CD4-positive, alpha-beta T cell treated with Interleukin-21 for 1 hour (primary cell): Measurements from ENCODE around the gene MUC21.
"Not testable (repeated sequence)": the region's sequence is repeated elsewhere in the genome, so short reads cannot be mapped to it uniquely, and the experiment has no call there.

Experiments used
- DNase-seq: peaks from one replicate; pipeline ENCODE4 v3.0.0-alpha.2; 2020

Gene MUC21

DNA sequence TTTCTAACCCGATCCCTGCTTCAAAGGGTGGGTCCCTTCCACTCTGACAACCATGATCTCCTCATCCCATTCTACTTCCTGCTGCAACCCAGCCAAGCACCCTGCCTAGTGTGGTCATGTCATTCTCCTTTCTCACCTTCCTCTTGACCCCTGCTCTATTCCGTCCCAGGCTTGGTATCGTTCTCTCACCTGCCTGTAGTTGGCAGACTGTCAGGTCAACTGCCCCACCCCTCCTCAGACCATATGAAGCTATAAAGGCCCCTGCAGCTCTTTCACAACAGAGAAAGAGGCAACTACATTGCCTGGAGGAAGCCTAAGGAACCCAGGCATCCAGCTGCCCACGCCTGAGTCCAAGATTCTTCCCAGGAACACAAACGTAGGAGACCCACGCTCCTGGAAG, at the start of gene MUC21:
TSS of gene MUC21 (plus strand) at position 280 of the 400 bp plus-strand sequence. CDS start 241 bp downstream, outside the sequence.
- DNase-seq = no peak

DNA sequence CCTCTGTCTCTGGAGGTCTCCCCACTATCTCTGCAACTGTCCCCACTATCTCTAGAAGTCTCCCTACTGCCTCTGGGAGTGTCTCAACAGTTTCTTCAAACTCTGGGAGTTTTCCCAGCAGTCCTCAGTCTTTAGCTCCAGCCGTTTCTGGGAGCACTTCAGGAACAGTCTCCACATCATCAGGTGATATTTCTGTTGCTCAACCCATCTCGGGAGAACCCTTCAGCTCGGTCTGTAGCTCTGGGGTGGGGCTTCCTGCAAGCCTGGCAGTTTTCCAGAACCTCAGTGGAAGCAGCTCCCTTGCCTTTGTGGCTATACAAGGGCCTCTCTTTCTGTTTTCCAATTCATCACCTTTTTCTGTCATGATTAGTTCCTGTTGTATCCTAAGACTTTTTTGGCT, 48.5 kb upstream of the MUC21 start:
- no peak for DNase-seq

DNA sequence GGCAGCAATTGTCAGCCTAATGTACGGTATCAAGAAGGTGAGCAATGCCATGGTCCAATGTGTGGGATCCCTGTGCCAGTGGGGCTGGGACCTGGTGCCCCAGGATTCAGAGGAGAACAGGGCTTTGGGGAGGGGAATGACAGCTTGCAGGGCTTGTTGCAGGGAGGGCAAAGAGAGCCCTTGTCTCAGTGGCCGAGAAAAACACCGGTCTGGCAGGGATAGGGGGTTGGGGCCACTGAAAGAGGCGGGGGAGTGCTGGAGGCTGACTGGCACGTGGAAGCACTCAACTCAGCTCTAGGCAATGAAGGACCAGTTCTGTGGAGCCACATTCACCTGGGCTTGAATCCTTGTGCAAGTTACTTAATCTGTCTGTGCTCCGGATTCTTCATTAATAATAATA, 46.3 kb upstream of the MUC21 start:
- no peak for DNase-seq

DNA sequence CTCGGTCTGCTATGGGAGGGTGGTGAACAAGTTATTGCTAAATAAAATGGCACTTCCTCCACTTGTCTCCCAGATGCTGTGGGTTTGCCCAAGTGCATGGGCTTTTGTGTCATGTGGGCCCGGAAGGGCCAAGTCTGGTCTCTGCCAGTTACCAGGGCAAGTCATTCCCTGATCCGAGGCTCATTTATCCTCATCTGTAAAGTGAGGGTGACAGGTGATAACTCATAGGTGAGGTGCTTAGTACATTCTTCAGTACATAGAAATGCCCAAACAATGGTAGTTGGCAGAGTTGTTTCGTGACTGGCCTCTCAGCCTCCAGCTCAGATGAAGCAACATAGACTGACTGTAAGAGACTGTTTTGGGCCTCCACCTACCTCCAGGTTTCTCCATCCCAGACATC, 44.8 kb upstream of the MUC21 start:
- DNase-seq = no peak

DNA sequence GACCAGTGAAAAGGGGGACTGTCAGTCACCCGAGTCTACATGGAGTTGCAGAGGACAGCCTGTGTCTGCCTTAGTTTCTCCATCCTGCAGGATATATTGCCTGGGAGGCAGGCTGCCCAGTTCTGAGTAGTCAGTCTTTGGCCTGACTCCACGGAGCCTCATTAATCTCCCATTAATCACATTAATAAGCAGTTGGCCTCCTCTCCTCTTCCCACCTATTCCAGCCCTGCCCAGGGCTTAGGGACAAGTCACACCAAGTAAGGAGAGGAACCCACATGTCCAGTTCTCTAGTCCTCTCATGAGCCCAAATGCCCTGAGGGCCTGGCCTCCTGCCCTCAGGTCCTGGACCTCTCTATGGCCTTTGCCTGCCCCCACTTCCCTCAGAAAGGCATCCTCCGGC, 44.0 kb upstream of the MUC21 start:
- DNase-seq = no peak

DNA sequence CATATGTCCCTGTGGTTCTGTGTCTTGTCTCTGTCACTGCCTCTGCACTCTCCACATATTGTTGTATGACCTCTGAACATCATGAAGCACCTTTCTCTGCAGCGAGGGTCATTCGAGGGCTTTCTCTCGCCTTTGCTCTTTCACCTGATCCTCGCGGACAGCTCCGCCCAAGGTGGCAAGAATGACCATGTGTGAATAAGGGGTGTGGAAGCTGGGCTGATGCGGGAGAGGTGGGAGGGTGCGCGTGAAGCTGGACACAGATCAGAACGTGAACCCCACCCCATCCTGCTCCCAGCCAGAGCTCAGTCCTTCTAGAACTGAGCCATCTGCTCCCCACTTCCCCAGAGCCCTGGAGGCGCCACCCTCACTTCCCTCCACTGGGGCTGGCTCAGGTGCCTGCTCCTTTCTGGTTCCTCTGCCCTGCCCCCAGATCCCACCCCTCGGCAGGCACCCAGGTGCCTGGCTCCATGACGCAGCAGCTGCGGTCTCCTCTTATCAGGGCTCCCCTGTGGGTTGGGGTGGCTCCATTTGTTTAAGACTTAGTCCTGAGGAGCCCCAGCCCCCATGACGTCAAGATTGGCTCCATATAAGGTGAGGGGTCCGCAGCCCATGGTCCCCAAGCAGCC, 43.0 kb upstream of the MUC21 start, which contains the start of gene MUCL3:
TSS of gene MUCL3 (plus strand) at position 613 of the 626 bp plus-strand sequence. CDS start 27 bp downstream, outside the sequence.
- DNase-seq = no peak

DNA sequence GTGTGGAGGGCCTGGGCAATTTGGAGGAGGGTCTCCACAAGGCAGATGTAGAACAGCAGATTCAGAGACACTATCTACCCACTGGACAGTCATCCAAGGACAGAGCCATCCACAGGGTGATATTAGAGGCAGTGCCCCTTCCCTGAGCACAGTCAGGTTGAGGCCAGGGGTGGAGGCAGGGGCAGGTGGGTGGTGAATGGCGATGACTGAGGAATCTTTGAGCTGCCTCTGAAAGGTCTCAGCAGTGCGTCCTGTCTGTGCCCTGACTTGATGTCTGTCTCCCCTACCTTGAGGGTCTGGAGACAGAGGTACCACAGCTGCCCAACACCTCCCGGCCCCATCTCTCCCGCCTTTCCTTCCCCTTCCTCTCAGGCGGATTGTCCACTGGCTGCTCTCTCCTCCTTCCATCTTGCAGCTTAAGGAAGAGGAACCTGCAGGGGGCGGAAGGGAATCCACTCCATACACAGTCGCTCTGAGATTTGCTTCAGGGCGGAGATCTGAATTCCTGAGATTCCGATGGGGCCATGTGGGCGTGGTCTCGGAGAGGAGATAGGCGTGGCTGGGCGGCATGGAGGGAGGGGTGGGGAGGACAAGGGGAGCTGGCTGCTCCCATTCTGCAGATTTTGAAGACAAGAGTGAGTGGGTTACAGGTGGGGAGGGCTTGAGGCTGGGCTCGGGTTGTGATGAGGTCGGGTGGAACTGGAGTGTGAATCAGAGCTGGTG, 41.0 kb upstream of the MUC21 start:
- DNase-seq = no peak

DNA sequence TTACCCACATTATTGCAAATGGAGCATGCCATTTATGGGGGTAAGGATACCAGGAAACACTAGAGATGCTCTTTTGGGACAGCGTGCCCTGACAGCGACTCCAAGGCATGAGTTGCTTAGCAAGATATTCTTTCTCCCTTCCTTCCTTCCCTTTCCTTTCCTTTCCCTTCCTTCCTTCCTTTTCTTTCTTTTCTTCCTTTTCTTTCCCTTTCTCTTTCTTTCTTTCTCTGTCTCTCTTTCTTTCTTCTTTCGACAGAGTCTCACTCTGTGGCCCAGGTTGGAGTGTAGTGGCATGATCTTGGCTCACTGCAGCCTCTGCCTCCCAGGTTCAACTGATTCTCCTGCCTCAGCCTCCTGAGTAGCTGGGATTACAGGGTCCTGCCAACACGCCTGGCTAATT, 39.5 kb upstream of the MUC21 start:
- DNase-seq = no peak

DNA sequence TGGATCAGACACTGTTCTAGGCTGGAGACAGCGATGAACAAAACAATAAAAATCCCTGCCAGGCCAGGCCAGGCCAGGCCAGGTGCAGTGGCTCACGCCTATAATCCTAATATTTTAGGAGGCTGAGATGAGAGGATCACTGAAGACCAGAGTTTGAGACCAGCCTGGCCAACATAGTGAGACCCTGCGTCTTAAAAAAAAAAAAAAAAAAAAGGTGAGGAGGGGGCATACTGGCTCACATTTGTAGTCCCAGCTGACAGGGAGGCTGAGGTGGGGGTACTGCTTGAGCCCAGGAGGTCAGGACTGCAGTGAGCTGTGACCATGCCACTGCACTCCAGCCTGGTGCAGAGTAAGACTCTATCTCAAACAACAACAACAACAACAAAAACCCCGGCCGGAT, 38.2 kb upstream of the MUC21 start:
- no peak for DNase-seq

DNA sequence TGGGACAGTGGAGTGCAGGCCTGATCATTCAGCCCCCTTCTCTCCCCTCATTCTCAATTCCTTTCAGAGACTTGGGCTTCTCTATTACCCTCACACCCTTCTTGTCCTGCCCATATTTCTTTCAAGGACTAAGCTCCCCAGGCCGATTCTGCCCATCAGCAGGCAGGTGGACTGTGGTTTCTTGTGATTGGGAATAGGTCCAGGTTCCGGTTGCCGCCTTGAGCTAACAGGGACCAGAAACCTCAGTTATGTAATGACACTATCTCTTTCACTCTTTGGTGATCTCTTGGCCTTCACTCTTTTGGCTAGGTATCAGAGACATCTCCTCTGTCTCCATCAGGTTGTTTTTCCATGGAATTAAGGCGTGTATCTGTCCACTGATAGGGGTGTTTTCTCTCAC, 36.3 kb upstream of the MUC21 start:
- no peak for DNase-seq

DNA sequence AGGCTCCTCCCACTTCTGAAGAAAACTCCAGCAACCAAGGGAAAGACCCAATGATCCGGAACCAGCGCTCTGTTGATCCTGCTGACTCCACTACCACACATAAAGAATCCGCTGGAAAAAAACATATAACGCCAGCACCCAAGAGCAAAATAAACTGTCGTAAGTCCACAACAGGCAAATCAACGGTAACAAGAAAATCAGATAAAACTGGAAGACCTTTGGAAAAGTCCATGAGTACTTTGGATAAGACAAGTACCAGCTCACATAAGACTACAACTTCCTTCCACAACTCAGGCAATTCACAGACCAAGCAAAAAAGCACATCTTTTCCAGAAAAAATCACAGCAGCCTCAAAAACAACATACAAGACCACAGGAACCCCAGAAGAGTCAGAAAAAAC, 34.7 kb upstream of the MUC21 start:
- no peak for DNase-seq

DNA sequence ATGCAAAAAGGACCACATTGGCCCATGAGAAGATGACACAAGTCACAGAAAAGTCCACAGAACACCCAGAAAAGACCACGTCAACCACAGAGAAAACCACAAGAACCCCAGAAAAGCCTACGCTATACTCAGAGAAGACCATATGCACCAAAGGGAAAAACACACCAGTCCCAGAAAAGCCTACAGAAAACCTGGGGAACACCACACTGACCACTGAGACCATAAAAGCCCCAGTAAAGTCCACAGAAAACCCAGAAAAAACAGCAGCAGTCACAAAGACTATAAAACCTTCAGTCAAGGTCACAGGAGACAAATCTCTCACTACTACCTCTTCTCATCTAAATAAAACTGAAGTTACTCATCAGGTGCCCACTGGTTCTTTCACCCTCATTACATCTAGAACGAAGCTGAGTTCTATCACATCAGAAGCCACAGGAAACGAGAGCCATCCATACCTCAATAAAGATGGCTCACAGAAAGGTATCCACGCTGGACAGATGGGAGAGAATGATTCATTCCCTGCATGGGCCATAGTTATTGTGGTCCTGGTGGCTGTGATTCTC, 31.5 kb upstream of the MUC21 start:
- DNase-seq = no peak

DNA sequence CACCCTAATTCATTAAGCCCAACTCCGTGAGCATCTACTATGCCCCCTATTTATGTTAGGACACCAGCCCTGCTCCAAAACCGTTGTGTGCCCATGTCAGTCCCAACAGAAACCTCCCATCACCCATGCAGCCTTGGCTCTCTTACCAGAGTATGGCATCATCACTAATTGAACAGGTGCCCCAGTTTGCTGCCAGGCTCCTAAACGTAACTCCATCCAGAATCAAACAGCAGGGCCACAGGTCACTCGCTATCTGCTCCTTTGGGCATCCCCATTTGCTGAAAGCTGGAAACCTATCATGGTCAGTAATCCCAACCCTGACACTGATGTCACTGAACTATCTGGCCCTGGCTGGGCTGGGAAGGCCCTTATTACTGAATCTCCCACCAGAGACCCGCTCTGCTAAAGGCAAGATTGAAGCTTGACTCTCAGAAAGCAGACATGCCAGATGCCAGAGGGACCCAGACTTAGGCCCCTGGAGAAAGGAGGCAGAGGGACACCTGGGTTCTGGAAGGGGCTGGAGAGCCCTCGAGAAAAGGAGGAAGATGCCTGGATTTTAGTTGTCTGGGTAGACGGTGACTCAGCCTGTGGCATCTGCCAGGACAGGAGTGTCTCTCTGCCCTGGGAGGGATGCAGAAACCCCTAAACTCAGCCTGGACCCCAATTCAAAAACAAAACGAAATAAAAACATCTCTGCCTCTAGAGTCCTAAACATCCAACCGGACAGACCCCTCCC, 28.7 kb upstream of the MUC21 start:
- no peak for DNase-seq

DNA sequence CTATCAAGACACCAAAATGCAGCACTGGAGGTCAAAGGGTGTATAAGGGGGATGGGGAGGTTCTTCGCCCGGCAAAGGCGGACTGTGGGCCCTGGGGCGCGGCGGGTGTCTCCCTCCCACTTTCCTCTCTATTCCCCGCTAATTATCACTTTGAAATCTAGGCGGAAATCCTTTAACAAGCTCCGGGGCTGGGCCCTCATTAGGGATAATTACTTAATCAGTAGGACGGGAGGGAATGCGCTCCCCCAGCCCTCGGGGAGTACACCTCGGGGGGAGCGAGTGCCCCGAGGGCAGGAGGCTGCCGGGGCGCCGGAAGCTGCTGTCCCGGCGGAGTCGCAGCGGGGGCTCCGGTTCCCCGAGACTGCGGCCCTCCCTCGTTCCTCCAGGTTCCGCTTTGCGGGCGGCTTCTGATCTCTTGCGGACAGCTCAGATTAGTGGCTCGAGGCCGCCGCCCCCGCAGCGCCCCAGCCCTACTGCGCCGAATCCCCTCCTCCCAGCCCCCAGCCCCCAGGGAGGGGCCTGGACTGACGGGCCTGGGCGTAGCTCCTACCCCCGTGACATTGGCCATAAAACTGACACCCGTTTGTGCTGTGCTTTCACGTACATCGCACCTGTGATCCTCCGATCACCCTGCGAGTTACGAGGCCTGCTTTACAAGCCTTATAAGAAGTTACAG, 28.0 kb upstream of the MUC21 start:
- DNase-seq = peak; percentile 76

DNA sequence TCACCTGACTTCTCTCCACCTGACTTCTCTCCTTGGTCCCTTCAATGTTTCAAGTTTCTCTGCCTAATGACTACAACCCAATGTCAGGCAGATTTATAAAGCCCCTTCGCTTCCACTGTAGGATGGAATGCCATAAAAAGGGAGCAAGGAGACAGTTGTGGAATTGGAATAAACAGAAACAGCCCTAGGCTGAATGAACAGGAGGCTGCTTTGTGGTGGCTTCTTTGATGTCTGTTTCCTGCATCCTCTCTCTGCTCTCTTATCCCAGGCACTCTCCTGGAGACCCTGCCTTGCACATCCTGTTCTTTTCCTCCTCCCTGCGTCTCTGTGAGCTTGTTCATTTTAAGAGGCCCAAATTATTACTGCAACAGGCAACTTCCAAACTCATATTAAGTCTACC, 25.8 kb upstream of the MUC21 start:
- DNase-seq = no peak

DNA sequence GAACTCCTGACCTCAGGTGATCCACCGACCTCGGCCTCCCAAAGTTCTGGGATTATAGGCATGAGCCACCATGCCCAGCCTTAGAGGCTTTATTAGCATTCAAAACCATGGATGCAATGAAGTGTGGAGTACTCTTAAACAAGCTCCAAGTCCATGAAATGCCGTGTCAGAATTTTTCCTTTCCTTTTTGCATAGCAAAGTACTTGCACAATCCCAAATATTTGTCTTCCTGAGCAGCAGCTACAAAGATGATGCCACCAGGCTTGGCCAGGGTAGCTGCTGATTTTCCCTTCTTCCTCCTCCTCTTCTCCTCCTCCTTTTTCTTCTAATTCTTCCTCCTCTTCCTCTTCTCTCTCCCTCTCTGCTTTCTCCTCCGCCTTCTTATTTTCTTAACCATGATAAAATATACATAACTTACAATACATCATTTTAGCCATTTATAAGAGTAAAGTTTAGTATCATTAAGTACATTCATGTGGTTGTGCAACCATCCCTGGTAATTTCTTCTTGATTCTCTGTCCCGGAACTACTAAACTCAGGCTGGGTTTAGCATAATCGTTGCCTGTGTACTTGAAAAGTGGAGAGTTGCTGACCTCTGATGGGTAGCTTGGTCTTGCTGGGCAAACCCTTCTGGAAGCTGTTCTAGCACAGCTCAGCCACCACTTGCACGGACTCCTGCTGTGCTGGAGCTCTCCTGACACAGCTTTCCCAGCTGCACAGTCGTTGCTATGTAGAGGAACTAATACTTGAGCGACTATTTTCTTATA, 22.4 kb upstream of the MUC21 start:
- DNase-seq = no peak

DNA sequence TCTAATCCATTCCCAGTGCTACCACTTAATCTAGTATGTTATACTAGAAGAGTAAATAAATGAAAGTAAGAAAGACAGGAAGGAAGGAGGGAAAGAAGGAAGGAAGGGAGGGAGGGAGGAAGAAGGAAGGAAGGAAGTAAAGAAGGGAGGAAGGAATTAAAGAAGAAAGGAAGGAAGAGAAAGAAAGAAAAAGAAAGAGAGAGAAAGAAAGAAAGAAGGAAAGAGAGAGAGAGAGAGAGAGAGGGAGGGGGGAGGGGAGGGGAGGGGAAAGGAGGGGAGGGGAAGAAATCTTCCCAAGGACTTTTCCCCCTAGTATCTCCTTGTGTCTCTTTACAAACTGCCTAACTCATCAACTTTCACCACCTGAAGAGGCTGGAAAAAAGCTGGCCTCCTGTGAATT, 20.8 kb upstream of the MUC21 start:
- no peak for DNase-seq

DNA sequence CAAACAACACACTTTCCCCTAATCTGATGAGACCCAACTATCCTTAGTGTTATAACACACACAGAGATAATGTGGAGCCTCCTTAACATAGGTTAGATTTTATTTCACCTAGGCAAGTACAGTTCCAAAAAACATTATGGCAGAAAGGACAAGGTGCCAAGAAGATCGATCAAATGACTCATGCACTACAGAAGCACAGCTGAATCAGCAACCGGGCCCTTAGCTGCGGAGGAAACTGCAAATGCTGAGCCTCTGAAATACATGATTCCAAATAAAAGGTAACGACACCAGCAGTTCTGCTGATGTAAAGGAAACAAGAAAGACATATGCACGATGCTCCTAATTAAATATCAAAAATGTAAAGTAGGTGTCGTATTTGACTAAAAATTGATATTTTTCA, 19.9 kb upstream of the MUC21 start:
- no peak for DNase-seq

DNA sequence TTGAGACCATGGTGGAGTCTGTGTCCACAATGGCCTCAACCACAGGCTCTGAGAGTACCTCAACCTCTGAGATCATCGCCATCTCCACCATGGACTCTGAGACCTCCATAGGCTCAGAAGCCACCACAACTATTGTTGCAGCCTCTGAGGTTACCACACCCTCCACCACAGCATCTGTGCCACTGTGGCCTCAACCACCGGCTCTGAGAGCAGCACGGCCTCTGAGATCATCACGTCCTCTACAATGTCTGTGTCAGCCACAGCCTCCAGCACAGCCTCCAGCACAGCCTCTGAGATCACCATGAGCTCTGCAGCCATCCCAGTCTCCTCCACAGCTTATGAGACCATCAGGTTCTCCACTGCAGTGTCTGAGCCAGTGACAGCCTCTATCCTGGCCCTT, 19.4 kb upstream of the MUC21 start:
- peak; percentile 24 for DNase-seq

DNA sequence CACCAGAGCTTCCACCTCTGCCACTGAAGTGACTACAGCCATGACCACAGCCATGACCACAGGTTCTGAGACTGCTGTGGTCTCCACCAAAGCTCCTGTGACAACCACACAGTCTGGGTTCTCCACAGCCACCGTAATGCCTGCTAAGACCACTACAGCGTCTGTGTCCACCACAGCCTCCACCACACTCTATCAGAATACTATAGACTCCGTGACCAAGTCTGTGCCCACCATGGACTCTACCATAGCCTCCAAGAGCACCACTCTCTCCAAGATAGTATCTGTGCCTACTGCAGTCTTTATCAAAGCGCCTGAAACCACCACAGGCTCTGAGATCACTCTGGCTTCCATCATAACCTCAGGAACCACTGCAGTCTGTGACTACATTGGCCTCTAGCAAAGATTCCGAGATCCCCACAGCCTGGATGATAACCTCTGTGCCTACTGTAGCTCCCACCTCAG, 18.3 kb upstream of the MUC21 start:
- DNase-seq = no peak

DNA sequence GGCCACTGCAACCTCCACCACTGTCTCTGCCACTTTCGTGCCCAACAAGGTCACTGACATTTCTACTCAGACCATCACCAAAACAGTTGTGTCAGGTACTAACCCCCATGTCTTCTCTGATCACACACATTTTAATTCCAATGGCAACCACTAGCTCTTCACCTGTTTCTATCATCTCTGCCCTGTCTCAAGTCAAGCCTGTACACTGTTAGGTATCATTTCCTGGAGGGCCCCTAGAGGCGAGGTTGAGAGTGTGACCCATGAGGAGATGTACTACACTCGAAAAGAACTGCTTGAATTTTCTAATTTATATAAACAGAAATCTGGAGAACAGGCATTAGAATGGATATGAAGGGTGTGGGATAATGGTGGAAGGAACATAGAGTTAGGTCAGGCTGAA, 17.4 kb upstream of the MUC21 start:
- DNase-seq = no peak

DNA sequence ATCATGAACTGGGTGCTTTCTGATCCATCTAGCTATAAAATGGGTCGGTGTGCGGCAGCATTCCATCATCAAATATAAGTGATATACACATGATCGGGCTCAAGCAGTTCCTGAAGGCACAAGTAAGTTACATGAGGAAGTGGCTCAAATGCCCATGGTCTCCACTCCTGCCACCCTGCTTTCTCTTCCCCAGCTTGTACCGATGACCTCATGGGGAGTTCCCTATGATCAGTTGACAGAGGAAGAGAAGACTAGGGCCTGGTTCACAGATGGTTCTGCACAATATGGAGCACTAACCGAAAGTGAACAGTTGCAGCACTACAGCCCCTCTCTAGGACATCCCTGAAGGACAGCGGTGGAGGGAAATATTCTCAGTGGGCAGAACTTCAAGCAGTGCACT, 14.3 kb upstream of the MUC21 start:
- not testable (repeated sequence) for DNase-seq
